HEK293 (cell line): ENCODE results near the gene PRMT6.

Source experiments
- MYNN ChIP-seq: fragments of 450-650 bp; formaldehyde crosslinking; IDR thresholded peaks from 2 replicates; pipeline ENCODE4 v1.5.1; 2016; ENCODE audit warnings: missing biosample characterization, missing genetic modification characterization, borderline replicate concordance
- MZF1 ChIP-seq: fragments of 450-650 bp; formaldehyde crosslinking; IDR thresholded peaks from 2 replicates; pipeline ENCODE4 v1.5.1; 2017; ENCODE audit warnings: missing biosample characterization, missing genetic modification characterization, borderline replicate concordance
- REST ChIP-seq: fragments of 450-650 bp; formaldehyde crosslinking; IDR thresholded peaks from 2 replicates; pipeline ENCODE4 v1.5.1; 2016; ENCODE audit warnings: missing biosample characterization, missing genetic modification characterization
- ZFP37 ChIP-seq: fragments of 450-650 bp; formaldehyde crosslinking; IDR thresholded peaks from 2 replicates; pipeline ENCODE4 v1.5.1; 2016; ENCODE audit warnings: missing biosample characterization, missing genetic modification characterization
- ZNF148 ChIP-seq: fragments of 450-650 bp; formaldehyde crosslinking; IDR thresholded peaks from 2 replicates; pipeline ENCODE4 v1.5.0; 2017; ENCODE audit warnings: missing biosample characterization, missing genetic modification characterization, borderline replicate concordance
- ZNF184 ChIP-seq: fragments of 450-650 bp; IDR thresholded peaks from 2 replicates; pipeline ENCODE4 v1.5.1; 2018; ENCODE audit warnings: missing biosample characterization, mild to moderate bottlenecking, missing genetic modification characterization
- ZNF561 ChIP-seq: fragments of 450-650 bp; IDR thresholded peaks from 2 replicates; pipeline ENCODE4 v1.5.1; 2018; ENCODE audit warnings: missing biosample characterization, missing genetic modification characterization, borderline replicate concordance
- TF ChIP-seq, protein P1 (sequence below): fragments of 450-650 bp; formaldehyde crosslinking; IDR thresholded peaks from 2 replicates; pipeline ENCODE4 v1.5.1; 2016; ENCODE audit warnings: missing biosample characterization, missing genetic modification characterization
- TF ChIP-seq, protein P2 (sequence below): fragments of 450-650 bp; formaldehyde crosslinking; conservative IDR thresholded peaks from 2 replicates; pipeline ENCODE4 v1.5.1; 2016; ENCODE audit warnings: low read depth, missing biosample characterization, missing genetic modification characterization

- TF ChIP-seq, protein P1, sequence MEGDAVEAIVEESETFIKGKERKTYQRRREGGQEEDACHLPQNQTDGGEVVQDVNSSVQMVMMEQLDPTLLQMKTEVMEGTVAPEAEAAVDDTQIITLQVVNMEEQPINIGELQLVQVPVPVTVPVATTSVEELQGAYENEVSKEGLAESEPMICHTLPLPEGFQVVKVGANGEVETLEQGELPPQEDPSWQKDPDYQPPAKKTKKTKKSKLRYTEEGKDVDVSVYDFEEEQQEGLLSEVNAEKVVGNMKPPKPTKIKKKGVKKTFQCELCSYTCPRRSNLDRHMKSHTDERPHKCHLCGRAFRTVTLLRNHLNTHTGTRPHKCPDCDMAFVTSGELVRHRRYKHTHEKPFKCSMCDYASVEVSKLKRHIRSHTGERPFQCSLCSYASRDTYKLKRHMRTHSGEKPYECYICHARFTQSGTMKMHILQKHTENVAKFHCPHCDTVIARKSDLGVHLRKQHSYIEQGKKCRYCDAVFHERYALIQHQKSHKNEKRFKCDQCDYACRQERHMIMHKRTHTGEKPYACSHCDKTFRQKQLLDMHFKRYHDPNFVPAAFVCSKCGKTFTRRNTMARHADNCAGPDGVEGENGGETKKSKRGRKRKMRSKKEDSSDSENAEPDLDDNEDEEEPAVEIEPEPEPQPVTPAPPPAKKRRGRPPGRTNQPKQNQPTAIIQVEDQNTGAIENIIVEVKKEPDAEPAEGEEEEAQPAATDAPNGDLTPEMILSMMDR (tag by site-specific recombination): no peak
- TF ChIP-seq ZNF184 (tag by site-specific recombination): no peak
- TF ChIP-seq ZFP37 (tag by site-specific recombination): no peak
- no peak for TF ChIP-seq REST (tag by site-specific recombination)
- TF ChIP-seq MZF1: no peak
- no peak for TF ChIP-seq MYNN (tag by site-specific recombination)
- TF ChIP-seq, protein P2, sequence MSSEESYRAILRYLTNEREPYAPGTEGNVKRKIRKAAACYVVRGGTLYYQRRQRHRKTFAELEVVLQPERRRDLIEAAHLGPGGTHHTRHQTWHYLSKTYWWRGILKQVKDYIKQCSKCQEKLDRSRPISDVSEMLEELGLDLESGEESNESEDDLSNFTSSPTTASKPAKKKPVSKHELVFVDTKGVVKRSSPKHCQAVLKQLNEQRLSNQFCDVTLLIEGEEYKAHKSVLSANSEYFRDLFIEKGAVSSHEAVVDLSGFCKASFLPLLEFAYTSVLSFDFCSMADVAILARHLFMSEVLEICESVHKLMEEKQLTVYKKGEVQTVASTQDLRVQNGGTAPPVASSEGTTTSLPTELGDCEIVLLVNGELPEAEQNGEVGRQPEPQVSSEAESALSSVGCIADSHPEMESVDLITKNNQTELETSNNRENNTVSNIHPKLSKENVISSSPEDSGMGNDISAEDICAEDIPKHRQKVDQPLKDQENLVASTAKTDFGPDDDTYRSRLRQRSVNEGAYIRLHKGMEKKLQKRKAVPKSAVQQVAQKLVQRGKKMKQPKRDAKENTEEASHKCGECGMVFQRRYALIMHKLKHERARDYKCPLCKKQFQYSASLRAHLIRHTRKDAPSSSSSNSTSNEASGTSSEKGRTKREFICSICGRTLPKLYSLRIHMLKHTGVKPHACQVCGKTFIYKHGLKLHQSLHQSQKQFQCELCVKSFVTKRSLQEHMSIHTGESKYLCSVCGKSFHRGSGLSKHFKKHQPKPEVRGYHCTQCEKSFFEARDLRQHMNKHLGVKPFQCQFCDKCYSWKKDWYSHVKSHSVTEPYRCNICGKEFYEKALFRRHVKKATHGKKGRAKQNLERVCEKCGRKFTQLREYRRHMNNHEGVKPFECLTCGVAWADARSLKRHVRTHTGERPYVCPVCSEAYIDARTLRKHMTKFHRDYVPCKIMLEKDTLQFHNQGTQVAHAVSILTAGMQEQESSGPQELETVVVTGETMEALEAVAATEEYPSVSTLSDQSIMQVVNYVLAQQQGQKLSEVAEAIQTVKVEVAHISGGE (tag by site-specific recombination): no peak
- TF ChIP-seq ZNF148 (tag by site-specific recombination): no peak
- no peak for TF ChIP-seq ZNF561
Observed at GRCh38 chr1:107098961-107099360, 42.5 kb downstream of the PRMT6 start.
